ENCODE data around the gene EIF5. TPM values are rescaled to one million over a fixed set of nuclear protein-coding genes. Genes with fewer than 3 reads are reported as not detected.
A peak's percentile ranks its signal among the peaks of the same experiment; 100 is the strongest.

The EIF5 gene
- total RNA-seq, 2 donors from 2014 or later: 267 to 339 TPM

DNA sequence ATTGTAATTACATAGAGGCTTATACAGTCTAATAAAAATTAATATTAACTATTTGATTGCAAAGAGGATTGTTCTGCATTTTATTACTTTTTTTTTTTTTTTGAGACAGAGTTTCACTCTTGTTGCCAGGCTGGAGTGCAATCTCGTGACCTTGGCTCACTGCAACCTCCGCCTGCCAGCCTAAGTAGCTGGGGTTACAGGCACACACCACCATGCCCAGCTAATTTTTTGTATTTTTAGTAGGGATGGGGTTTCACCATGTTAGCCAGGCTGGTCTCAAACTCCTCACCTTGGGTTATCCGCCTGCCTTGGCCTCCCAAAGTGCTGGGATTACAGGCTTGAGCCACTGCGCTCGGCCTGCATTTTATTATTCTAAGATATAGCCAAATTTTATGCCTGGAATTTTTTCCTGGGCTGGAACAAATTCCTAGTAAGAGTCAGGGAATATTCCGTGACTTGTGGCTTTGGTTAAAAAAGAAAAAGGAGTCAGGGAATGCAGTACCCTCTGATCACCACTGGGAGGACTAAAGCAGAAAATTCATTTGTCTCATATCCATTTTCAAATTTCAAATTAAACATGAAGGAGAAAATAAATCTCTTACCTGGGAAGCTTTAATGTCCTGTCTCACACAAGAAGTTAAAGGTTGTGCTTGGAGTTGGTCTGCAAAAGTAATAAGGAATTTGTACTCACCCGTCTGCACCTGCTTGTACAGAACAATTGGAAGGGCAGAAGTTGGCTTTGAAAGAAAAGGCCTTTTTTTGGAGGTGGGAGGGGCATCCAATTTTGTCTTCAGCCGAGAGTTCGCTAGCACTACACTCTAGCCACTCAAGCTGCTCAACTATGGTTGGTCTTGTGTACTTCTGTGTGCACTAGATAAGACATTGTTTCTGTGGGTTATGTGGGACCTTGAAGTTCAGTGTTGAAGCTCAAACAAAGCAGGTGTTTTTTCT, 59.9 kb downstream of the EIF5 start:
- Mint-ChIP-seq H3K9me3 (no peaks in the 10 kb centered on the region), H3K27ac (no peak overlapping the region), H3K4me1 (peaks cover 30% of the 10 kb centered on the region), H3K4me3 (no peak overlapping the region), H3K36me3 (ENCODE audit: low read depth) (peaks cover 3% of the 10 kb centered on the region), H3K27me3 (ENCODE audit: insufficient read depth) (no peaks in the 10 kb centered on the region)
- DNase-seq: no peak
- 66 to 83% methylated on average over 6 to 9 of the region's 9 CpGs for WGBS, 2 experiments (ENCODE audit: insufficient coverage in 1 of 2, insufficient read length in 1 of 2)
- no peaks in the 10 kb centered on the region for H3K27me3 ChIP-seq (ENCODE audit: control insufficient read depth, insufficient read depth, low read length, poor library complexity, severe bottlenecking)
- no peak overlapping the region for H3K4me3 ChIP-seq (ENCODE audit: low read length)
- H3K9ac ChIP-seq (ENCODE audit: extremely low read depth, low read length, poor library complexity, severe bottlenecking): no peak overlapping the region
- TF ChIP-seq, protein P1, sequence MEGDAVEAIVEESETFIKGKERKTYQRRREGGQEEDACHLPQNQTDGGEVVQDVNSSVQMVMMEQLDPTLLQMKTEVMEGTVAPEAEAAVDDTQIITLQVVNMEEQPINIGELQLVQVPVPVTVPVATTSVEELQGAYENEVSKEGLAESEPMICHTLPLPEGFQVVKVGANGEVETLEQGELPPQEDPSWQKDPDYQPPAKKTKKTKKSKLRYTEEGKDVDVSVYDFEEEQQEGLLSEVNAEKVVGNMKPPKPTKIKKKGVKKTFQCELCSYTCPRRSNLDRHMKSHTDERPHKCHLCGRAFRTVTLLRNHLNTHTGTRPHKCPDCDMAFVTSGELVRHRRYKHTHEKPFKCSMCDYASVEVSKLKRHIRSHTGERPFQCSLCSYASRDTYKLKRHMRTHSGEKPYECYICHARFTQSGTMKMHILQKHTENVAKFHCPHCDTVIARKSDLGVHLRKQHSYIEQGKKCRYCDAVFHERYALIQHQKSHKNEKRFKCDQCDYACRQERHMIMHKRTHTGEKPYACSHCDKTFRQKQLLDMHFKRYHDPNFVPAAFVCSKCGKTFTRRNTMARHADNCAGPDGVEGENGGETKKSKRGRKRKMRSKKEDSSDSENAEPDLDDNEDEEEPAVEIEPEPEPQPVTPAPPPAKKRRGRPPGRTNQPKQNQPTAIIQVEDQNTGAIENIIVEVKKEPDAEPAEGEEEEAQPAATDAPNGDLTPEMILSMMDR (conservative IDR thresholded peaks at IDR 0.05): peak; percentile 91
- no peaks in the 10 kb centered on the region for H3K36me3 ChIP-seq (ENCODE audit: control insufficient read depth, insufficient read depth, low read length)
- H3K4me1 ChIP-seq (ENCODE audit: control insufficient read depth, insufficient read depth, low read length): peaks cover 4% of the 10 kb centered on the region
- H3K27ac ChIP-seq (ENCODE audit: low read depth, low read length): no peak overlapping the region
- no peaks in the 10 kb centered on the region for H3K9me3 ChIP-seq (ENCODE audit: control insufficient read depth, low read length)

Other genes with a start within 250 kb of the EIF5 start
- gene EXOC3L4, start 239.5 kb upstream of the EIF5 start, total RNA-seq: 1 to 10 TPM; 2.5 to 3.6 TPM
- 10 to 100 TPM; 16.8 to 19.4 TPM for gene TNFAIP2, start 210.8 kb upstream of the EIF5 start, total RNA-seq
- gene MARK3, start 51.2 kb downstream of the EIF5 start, total RNA-seq: 100 to 1,000 TPM in 1 of 2 donors, 10 to 100 TPM in 1; 95.8 to 106 TPM
- gene CKB, start 188.6 kb downstream of the EIF5 start, total RNA-seq: 100 to 1,000 TPM; 602 to 920 TPM
- gene TRMT61A, start 195.0 kb downstream of the EIF5 start, total RNA-seq: 1 to 10 TPM; 7.4 to 7.9 TPM
- 10 to 100 TPM; 27.6 to 28.1 TPM for gene BAG5, start 228.4 kb downstream of the EIF5 start, total RNA-seq
- gene COA8, start 228.7 kb downstream of the EIF5 start, total RNA-seq: 10 to 100 TPM; 30.1 to 39.8 TPM

Measured in endodermal cell (in vitro differentiated cells).